MV-4-11 (cell line): ENCODE data around the gene LTBP2.

Experiments used
- DNase-seq: peaks from one replicate; lab custom pipeline; 2025; lab: John Stamatoyannopoulos, UW

Gene LTBP2

DNA sequence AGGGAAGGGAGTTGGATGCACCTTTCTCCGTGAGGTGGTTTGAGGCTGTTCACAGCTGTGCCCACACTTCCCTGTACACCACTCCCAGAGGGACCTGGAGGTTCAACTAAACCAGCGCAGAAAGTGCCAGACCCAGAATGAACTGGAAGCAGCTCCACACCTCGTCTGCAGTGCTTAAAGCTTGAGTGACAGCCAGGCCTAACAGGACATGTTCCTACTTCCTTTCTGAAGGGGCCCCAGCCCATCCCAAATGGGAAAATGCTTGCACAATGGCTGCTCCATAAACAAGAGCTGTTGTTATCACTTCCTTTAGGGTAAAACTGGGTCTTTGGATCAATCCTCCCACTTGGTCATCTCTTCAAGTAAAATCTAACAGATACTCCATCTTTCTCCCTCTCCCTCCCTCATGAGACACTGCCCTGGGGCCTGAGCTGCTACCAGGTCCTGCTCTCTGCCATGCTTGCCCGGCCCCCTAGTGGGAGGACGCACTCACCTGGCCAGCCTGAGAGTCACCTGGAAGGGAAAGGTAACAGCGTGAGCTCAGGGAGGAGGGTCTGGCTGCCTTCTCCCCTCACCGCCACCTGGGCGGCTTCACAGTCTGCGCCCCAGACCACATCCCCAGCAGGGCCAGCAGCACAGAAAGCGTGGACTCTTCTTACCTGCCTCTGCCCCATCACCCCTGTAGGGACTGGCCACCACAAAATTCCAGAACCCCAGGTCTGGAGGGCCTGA is 85.0 kb downstream of the LTBP2 start:
- peak; percentile 3 for DNase-seq

DNA sequence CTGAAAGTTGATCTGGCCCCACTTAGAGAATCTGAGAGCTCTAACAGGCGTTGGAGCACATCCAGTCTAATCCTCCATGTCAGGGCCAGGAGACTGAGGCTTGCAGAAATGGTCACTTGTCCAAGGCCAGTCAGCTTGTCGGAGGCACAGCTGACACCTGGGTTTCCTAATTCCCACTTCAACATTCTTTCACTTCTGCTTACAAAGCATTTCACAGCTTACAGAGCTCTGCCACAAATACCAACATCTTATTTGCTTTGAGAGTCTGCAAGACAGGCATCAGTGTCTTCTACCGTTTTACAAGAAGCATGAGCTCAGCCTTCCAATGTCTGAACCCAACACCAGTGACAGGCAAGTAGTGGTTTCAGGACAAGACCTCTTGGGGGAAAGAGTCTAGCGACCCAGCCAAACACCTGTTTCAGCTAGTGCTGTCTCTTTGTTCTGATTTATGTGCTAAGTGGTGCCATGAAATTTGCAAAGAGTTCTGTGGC is 86.6 kb downstream of the LTBP2 start:
- peak; percentile 69 for DNase-seq

DNA sequence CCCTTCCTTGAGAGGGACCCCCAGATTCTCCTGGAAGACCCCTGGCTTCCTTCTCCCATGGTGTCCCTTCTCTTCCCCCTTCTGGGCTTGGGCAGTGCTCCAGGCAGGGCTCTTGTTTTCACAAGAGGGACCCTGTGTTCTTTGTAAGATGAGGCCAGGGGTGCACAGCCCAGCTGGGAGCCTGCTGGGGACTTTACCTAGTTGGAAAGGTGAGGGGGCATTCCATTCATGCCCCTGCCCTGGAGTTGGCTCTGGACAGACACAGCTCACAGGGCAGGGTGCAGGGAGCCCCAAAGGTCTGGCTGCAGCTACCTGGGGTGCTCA is 87.3 kb downstream of the LTBP2 start:
- DNase-seq: no peak

DNA sequence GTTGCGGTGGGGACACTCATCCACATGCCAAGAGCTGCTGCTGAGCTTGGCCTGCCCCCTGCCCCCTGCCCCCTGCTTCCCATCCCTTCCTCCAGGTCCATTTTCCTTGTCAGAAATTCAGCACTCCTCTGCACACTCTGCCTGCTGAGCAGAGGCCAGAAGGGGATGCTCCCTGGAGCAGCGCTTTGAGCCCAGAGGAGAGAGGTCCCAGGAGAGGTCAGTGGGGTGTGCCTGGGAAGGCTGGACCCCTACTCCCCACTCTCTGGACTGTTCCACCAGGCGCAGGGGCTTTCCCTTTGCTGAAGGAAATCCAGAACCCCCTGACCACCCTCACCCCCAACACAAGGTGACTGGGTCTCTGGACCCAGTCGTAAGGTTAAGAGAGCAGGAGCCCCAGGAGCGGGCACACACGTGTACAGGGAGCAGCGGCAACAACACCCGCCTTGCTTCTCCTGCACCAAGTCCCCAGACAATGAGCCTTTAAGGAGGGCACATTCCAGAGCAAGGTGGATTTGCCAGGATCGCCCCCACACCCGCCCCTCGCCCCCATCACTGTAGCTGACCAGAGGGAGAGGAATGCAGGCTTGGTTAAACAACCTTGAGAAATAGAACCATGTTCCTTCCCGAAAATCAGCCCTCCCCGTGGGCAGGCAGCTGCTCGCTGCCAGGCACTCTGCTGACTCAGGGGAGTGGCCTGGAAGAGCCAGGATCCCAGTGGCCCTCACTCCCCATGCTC is 87.8 kb downstream of the LTBP2 start:
- DNase-seq: no peak

DNA sequence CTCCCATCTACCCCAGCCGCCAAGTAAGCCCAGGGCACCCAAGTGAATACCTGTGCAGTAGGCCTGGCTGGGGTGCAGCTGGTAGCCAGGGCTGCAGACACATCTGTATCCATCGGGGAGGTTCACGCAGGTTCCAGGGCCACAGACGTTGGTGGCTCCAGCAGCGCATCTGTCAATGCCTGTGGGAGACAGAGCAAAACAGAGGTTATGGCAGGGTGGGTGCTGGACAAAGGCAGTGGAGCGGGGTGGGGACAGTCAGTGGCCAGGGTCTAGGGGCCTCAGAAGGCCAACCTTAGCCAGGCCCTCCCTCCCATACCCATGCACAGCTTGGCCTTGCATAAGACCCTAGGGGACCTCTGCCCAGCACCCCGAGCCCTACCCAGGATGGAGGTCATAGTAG is 89.3 kb downstream of the LTBP2 start:
- DNase-seq: no peak

DNA sequence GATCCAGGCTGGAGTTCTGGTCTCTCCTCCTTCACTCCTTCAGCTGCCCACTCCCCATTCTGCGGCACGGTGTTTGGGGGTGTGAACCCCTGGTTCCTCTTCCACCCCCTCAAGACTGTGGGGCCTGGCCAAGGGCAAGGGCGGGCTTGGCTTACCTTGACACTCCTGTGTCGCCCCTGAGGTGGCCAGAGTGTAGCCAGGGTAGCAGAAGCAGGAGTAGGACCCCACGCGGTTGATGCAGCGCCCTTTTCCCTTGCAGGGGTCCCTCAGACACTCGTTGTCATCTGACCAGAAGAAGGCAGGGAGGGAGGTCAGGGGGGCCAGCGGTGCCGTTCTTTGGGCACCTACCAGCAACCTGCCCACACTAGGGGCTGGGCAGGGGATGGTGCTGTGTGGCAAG is 90.3 kb downstream of the LTBP2 start:
- no peak for DNase-seq

DNA sequence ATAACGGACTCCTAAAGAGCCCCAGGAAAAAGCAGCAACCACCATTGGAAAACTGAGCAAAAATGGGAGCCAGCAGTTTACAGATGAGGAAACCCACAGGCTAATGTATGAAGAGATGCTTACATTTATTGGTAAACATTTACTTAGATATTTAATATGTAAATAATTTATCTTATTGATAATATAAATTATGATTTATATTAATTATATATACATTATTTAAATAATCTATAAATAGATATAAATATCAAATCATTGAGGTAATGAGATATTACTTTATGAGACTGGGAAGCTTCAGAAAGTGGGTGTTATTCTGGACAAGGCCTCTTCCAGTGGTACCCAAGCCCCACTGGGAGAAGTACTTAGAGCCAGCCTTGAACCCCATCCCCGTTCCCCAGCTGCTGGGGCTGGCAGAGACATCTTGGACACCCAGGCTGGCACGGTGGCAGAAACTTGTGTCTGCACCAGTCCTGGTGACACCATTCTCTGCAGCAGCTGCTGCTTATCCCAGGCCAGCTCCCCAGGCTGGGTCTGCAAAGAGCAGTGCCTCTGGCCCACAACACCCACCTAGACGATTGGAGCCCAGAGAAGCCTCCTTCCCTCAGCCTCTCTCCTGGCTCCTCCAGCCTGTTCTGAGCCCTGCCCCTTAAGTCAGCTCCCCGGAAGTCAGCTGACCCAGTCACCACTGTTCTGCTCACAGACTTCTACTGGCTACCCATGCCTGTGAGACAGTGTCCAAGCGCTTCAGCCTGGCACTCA is 92.5 kb downstream of the LTBP2 start:
- DNase-seq: no peak

DNA sequence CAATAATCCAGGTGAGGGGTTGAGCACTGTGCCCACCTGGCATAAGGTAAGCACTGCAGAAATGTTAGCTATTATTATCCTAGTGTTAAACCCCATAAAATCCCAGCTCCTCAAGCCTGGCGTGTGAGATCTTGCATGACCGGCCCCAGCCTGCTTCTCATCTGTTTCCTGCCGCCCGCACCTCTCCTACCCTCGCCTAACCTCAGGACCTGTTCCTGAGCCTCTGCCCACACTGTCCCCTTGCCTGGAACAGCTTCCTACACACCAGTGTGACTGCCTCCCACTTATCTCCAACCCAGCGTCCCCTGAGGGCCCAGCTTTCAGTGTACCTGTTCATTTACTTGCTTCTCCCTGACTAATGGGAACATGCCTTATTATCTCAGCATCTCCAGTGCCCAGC is 93.8 kb downstream of the LTBP2 start:
- no peak for DNase-seq

DNA sequence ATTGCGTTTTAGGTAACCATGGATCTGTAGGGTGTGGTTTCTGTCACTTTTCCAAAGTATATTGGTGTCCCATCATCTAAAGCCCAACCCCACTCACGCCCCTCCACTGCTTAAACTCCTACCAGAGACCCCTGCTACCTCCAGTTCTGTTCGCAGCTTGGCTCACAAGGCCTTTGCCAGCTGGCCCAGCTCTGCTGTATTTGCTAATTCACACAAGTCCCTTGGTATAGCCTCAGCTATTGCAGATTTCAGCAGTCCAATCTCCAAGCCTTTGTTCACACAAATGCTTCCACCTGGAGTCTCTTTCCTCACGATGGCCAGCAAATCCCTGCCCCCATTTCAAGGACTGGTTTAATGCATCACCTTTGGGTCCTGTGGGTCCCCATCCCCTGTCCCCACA is 94.3 kb downstream of the LTBP2 start:
- no peak for DNase-seq

DNA sequence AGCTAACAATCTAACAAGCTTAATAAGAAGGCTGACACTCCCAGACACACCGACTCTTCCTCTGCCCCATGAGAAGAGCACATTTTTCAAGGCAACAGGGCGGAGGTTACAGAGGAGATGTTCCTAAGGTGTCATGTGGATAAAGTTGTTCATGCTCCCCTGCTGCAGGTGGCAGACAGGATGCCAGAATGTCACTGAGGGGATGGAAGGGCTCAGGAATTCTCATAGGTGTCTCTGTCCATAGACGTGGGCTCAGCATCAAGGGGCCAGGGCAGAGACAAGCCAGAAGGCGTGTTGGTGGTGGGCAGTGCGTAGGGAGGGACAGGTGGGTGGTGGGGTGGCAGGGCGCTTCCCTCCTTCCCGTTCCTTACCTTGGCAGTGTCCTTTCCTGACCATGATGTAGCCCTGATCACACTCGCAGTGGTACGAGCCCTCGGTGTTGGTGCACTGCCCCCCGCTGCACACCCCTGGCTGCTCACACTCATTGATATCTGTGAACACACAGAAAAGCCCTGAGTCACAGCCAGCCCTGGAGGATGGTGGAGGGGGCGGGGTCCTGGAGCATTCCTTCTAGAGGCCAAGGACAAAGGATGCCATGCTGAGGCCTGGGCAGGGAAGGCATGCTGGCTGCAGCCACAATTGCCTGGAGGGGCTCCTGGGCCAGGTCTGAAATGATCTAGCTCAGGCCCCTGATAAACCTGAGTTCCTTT is 95.4 kb downstream of the LTBP2 start:
- DNase-seq: no peak

DNA sequence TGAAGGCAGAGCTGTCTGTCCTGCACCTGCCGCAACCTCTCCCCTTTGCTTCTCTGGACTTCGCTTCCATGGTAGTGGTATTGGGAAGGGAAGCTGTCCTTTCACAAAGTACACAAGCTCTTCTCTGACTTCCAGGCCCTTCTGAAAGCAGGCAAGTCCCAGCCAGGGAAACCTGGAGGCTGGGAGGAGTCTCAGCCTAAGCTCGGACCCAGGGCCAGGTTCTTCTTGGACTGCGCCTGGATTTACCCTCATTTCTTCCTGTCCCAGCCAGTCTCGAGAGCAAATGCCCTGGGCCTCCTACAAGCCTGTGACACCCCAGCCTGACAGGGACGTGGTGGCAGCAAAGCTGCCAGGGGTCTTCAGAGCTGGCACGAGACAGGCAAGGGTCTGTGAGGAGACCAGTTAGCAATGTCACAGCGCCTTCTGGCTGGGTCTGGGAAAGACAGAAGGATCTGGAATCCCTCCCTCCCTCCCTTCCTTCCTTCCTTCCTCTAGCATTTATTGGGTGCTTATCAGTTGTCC is 96.1 kb downstream of the LTBP2 start:
- DNase-seq: no peak

DNA sequence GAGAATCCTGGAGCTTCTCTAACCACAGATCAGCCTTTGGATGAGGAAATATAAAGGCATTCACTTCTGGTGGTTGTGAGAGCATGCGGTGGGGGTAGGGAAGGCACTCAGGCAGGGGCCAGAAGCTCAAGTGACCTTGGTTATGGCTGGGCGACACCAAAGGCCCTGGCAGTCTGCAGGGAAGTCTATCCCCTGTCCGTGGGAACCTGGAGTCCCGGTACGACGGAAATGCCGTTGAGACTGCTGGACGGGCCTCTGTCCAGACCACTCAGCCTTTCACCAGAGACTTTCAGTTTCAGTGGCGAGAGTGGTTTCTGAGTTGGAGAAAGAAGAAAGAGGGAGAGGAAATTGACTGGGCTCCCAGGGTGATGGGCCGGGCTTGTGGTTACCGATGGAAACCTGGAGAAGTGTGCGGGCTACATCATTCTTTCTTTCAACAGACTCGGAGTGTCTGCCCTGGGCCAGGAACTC is 97.5 kb downstream of the LTBP2 start:
- peak; percentile 84 for DNase-seq

DNA sequence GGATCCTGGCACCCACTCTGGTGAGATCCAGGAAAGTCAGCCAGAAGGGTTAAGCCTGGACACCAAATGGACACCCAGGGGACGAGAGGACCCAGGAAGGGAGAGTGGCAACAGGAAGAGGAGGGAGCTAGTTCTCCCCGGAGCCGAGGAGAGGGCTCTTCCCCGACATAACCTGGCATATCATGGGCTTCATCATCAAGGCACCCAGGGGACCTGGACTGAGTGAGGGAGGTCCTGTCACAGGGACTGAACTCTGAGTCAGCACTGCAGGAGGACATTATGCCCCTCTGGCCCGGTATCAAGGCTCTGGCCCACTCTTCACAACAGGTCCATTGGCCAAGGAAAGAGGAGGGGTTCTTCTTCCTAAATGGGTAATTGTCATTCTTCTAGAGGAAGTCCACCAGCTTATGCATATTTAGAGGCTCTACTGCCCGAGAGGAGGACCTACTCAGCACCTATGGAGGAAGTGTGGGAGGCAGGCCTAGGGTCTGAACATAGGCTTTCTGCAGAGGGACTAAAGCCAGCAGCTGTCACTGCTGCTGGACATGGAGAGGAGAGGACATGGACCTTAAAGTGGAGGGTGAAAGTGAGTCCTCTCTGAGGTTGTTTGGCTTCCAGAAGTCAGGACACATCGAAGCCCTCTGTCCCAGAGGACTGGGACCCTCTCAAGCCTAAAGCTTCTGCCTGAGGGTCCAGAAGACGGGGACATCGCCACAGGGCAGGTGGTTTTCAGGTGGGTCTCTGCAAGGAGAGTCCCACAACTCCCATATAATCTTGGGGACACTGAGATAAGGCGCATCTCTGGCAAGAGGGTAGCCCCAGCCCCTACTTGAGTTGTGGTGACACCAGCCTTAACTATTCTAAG is 99.8 kb downstream of the LTBP2 start:
- no peak for DNase-seq

DNA sequence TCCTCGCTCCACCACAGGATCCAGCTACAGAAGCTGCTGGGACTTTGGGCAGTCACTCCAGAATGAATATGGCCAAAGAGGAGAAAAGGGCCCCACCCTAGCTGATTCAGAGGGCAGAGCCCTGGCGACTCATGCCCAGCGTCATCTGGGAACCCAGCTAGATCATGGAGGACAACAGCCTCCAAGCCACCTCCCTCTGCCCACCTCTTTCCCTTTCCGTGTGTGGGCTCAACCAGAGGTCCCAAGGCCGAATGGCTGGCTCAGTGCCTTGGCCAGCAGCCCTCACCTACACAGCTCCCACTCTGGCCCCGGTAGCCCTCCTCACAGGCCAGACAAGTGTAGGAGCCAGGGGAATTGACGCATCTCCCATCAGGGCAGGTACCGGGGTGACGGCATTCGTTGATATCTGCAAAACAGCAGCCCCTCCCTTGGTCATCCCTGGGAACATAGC is 101.1 kb downstream of the LTBP2 start:
- no peak for DNase-seq

DNA sequence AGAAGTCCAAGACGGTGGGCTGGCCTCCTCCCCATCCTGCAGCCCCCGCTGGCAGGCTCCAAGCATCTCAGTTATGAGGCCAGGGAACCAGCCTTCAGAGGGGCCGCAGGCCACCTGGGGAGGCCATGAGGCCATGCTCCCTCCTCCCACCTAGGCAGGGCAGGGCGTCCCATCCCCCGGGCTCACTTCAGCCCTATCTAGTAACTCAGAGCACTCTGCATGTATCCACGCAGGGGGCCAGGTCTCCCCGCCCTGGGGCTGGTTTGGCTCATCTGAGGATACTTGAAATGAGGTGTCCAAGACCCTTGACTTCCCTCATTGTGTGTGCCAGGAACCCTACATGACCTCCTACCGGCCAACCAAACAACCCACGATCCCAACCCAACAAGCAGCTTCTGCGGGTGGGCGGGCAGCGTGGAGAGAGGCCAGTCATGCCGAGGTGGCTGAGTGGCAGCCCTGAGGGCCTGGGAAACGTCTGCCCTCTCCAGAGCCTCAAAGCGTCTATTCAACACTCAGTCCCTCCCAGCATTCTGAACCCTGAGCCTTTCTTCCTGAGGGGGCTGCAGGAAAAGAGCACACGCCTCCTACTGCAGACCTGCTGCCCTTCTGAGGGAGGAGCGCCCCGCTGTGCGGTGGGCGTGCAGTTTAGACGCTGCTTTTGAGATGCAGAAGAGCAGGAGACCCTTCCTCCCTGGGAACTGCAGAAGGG is 101.7 kb downstream of the LTBP2 start:
- DNase-seq: no peak

DNA sequence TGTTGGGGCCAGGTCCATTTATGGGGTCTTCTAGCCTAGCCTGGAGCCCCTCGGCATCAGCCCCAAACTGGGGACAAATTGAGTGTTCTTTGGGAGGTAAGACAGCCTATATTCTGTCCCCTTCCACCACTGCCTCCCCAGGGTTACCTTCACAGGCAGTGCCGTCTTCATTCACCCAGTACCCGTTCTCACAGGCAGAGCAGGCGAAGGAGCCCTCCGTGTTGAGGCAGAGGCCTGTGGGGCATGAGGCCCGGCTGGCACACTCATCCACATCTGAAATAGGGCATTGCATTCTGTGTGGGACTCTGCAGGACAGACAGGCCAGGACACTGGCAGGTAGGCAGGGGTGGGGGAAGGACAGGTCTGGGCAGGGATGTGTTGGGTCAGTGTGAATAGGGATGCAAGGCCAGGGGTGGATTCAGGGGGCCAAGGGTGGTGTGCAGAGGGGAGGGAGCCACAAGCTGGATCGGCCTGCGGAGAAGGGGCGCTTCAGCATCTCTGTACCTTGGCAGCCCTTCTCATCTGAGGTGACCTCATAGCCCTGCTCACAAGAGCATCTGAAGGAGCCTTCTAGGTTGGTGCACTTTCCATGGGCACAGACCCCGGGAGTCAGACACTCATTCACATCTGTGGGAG is 102.3 kb downstream of the LTBP2 start:
- no peak for DNase-seq

DNA sequence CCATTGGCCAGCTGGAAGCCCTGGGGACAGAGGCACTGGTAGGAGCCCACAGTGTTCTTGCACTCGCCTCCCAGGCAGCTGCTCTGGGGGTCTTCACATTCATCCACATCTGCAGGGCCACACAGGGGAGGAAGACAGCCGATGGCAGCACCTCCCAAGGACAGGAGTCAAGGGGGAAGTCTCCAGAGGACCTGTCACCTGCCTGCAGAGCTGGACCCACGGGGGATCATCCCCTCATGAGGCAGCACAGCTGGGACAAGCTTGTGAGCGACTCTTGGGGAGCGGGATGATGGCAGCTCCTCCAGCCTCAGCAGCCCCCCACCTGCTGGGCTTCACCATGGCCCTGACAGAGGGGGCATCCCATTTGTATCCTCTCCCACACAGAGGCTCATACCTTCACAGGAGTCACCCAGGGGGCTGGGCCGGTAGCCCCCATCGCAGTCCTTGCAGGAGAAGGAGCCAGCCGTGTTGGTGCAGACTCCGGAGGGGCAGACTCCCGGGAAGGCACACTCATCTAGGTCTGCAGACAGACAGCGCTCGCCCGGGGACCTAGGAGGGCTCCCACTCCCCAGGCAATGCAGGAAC is 103.1 kb downstream of the LTBP2 start:
- no peak for DNase-seq

DNA sequence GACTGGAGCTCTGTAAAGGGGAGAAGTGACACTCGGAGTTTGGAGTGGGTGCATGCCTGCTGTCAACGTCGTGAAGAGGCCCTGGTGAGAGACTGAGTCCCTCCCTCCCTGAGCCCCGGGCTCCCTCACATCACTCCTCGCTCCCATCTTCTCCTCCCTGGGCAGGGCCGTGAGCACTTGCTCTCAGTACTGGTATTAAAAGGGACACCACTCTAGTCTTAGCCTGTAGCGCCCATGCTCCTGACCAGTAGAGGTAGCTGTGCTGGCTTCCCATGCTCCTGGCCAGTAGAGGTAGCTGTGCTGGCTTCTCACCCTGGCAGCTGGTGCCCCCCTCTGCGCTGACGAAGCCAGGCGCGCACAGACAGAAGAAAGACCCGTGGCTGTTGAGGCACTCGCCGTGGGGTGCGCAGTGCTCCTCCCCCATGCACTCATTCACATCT is 103.7 kb downstream of the LTBP2 start:
- DNase-seq: no peak

DNA sequence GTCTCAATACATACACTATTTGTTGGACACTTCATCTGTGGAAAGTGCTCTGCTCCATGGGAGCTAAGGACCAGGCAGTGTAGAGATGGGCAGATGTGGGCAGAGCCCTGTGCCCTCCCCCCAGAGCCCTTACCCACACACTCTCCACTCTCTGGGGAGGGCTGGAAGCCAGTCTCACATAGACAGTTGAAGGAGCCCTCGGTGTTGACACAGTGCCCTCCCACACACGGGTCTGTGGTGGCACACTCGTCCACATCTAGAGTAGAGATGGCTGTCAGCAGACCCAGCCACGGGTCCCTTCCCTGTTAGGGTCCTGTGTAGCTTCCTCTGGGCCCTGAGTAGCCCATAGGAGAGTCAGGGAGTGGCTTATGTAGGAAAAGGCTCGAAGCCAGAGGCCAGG is 104.2 kb downstream of the LTBP2 start:
- no peak for DNase-seq
